ENCODE results near the gene HDDC2. TPM values are rescaled to one million over a fixed set of nuclear protein-coding genes. Genes with fewer than 3 reads are reported as not detected.
A peak's percentile ranks its signal among the peaks of the same experiment; 100 is the strongest.

HDDC2 gene
- total RNA-seq, 3 donors from 2014 or later (not counting 1 experiment from before 2014, with no cell fraction given) = 53.5 to 87.5 (median 57.3) TPM

DNA sequence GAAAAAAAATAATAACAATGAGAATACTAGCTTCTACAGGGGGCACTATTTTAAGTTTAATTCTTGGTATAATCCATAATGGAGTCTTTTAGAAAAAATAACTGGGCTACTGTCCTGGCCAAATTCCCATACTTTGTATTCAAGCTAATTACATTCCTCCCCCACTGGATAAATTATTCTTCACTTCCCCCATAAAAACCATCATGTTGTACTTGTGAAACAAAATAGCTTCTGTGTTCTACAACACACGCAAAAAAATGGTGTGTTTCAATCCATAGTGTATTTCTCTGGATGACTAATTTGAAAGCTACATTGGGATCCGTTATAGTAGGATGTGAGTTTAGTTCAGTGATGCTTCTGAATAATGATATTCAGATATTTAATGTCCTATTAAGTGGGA, 21.6 kb upstream of the HDDC2 start:
- intact Hi-C loops (cut with micrococcal nuclease) = no loop called here
- TF ChIP-seq, protein P1, sequence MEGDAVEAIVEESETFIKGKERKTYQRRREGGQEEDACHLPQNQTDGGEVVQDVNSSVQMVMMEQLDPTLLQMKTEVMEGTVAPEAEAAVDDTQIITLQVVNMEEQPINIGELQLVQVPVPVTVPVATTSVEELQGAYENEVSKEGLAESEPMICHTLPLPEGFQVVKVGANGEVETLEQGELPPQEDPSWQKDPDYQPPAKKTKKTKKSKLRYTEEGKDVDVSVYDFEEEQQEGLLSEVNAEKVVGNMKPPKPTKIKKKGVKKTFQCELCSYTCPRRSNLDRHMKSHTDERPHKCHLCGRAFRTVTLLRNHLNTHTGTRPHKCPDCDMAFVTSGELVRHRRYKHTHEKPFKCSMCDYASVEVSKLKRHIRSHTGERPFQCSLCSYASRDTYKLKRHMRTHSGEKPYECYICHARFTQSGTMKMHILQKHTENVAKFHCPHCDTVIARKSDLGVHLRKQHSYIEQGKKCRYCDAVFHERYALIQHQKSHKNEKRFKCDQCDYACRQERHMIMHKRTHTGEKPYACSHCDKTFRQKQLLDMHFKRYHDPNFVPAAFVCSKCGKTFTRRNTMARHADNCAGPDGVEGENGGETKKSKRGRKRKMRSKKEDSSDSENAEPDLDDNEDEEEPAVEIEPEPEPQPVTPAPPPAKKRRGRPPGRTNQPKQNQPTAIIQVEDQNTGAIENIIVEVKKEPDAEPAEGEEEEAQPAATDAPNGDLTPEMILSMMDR (IDR thresholded peaks at IDR 0.05) = no peak
- DNase-seq (no peak), ATAC-seq (no peak)
- Mint-ChIP-seq H3K27me3 (ENCODE audit: low read depth in 2 of 2) (peaks cover 18 to 33% of the 10 kb centered on the region in 2 donors), H3K9me3 (no peaks in the 10 kb centered on the region), H3K4me3 (no peak overlapping the region), H3K4me1 (no peaks in the 10 kb centered on the region), H3K27ac (no peak overlapping the region), H3K36me3 (no peaks in the 10 kb centered on the region)
- H3K36me3 ChIP-seq (ENCODE audit: control insufficient read depth, insufficient read depth, low read length) = no peaks in the 10 kb centered on the region
- no peak overlapping the region for H3K27ac ChIP-seq (ENCODE audit: low read length)
- no peaks in the 10 kb centered on the region for H3K4me1 ChIP-seq (ENCODE audit: control insufficient read depth, insufficient read depth, low read length)
- no peak overlapping the region for H3K4me3 ChIP-seq (ENCODE audit: low read length)
- 86% methylated on average over 2 of the region's 2 CpGs for WGBS (ENCODE audit: insufficient coverage)
- H3K27me3 ChIP-seq (ENCODE audit: control insufficient read depth, insufficient read depth, low read length) = peaks cover 2% of the 10 kb centered on the region
- H3K9me3 ChIP-seq (ENCODE audit: control insufficient read depth, insufficient read depth, low read length) = no peaks in the 10 kb centered on the region

DNA sequence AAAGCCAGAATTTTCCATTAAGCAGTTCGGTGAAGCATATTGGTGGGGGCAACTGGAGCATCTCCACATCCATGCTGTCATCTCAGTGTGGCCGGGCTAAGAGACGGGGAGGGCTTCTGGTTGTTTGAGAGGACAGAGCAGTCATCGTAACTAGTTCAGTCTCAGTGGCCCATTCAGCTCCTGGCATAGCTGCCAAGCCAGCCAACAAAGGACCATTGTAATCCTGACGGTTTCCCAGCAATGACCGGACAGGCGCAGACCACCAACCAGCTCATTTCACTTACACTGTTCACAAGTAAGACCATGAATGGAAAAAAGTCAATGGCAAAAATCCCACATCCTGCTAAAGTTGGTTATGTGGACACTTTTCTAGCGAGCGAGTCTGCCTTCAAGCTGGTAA, 14.9 kb upstream of the HDDC2 start:
- TF ChIP-seq, protein P1 (IDR thresholded peaks at IDR 0.05) = no peak
- intact Hi-C loops (cut with micrococcal nuclease) = no loop called here
- Mint-ChIP-seq H3K4me3 (no peak overlapping the region), H3K9me3 (no peaks in the 10 kb centered on the region), H3K4me1 (no peaks in the 10 kb centered on the region), H3K27me3 (ENCODE audit: low read depth in 2 of 2) (peaks cover 10 to 20% of the 10 kb centered on the region in 2 donors), H3K27ac (no peak overlapping the region), H3K36me3 (no peaks in the 10 kb centered on the region)
- no peaks in the 10 kb centered on the region for H3K9me3 ChIP-seq (ENCODE audit: control insufficient read depth, insufficient read depth, low read length)
- 85% methylated on average over 9 of the region's 9 CpGs for WGBS (ENCODE audit: insufficient coverage)
- DNase-seq (no peak), ATAC-seq (no peak)
- H3K36me3 ChIP-seq (ENCODE audit: control insufficient read depth, insufficient read depth, low read length) = no peaks in the 10 kb centered on the region
- H3K27ac ChIP-seq (ENCODE audit: low read length) = no peak overlapping the region
- H3K4me3 ChIP-seq (ENCODE audit: low read length) = no peak overlapping the region
- H3K27me3 ChIP-seq (ENCODE audit: control insufficient read depth, insufficient read depth, low read length) = no peaks in the 10 kb centered on the region
- no peaks in the 10 kb centered on the region for H3K4me1 ChIP-seq (ENCODE audit: control insufficient read depth, insufficient read depth, low read length)

DNA sequence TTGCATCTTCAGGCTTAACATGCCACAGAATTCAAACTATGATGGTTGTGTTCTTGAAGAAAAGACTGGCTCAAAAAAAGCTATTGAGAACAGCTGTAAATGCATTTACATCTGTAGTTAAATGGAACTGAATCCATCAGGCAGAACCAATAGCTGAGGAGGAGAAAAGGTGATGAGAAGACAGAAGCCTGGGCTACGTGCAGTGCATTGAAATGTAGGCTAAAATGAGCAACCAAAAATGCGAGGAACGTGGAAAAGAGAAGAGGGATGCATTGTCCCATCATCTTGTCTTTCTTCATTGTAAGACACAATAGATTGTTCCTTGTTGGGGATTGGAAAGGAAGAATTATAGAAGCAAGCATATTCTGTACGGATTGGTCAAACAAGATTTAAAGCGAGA, 13.8 kb upstream of the HDDC2 start:
- 91% methylated on average over 3 of the region's 5 CpGs for WGBS (ENCODE audit: insufficient coverage)
- Mint-ChIP-seq H3K36me3 (no peaks in the 10 kb centered on the region), H3K27me3 (ENCODE audit: low read depth in 2 of 2) (peaks cover 10 to 20% of the 10 kb centered on the region in 2 donors), H3K4me3 (no peak overlapping the region), H3K9me3 (no peaks in the 10 kb centered on the region), H3K27ac (no peak overlapping the region), H3K4me1 (peaks cover 0 to 4% of the 10 kb centered on the region in 2 donors)
- Histone ChIP-seq H3K4me3 (ENCODE audit: low read length) (no peak overlapping the region), H3K4me1 (ENCODE audit: control insufficient read depth, insufficient read depth, low read length) (no peaks in the 10 kb centered on the region), H3K27me3 (ENCODE audit: control insufficient read depth, insufficient read depth, low read length) (no peaks in the 10 kb centered on the region), H3K27ac (ENCODE audit: low read length) (no peak overlapping the region), H3K9me3 (ENCODE audit: control insufficient read depth, insufficient read depth, low read length) (no peaks in the 10 kb centered on the region), H3K36me3 (ENCODE audit: control insufficient read depth, insufficient read depth, low read length) (no peaks in the 10 kb centered on the region)
- TF ChIP-seq, protein P1 (IDR thresholded peaks at IDR 0.05) = no peak
- intact Hi-C loops (cut with micrococcal nuclease) = no loop called here
- ATAC-seq (no peak), DNase-seq (no peak)

DNA sequence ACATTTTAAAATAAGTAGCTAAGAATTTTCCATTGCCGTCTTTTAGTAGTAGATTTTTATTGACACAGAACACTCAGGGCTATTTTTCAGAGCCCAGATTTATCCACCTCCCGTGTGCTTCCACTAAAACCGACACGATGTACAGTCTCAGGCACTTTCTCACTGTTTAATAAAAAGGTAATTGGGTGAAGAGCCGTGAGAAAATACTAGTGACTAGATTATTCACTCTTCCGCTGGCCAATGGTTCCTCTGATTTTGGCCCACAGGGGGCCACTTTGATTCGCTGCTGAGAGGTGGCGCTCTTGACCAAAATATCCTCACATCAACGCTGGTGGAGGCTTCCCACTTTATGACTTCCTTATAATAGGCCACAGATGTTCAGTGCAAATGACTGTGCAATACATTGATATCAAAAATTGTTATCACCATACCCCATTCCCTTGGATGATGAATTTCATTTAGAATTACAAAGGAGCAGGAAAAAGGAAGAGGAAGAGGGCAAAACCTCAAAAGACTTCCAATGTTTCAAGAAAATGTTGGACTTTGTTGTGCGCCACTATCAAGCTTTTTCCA, 12.3 kb upstream of the HDDC2 start:
- DNase-seq = peak in 1 of 2 donors; percentile 67
- H3K27ac Mint-ChIP-seq = no peak overlapping the region
- WGBS (ENCODE audit: insufficient coverage) = 27% methylated on average over 7 of the region's 10 CpGs

More for the DNA sequence above, 12.3 kb upstream of the HDDC2 start:
- H3K4me1 Mint-ChIP-seq = peaks cover 0 to 4% of the 10 kb centered on the region in 2 donors
- intact Hi-C loops (cut with micrococcal nuclease) = loop anchor here (5.0 kb wide), 1 partner anchor 643 kb away; the partner anchor contains the start of gene HINT3
- H3K4me3 ChIP-seq (ENCODE audit: low read length) = no peak overlapping the region
- no peak overlapping the region for H3K4me3 Mint-ChIP-seq
- no peaks in the 10 kb centered on the region for H3K9me3 ChIP-seq (ENCODE audit: control insufficient read depth, insufficient read depth, low read length)
- peaks cover 10 to 20% of the 10 kb centered on the region in 2 donors for H3K27me3 Mint-ChIP-seq (ENCODE audit: low read depth in 2 of 2)
- no peaks in the 10 kb centered on the region for H3K36me3 ChIP-seq (ENCODE audit: control insufficient read depth, insufficient read depth, low read length)
- H3K4me1 ChIP-seq (ENCODE audit: control insufficient read depth, insufficient read depth, low read length) = no peaks in the 10 kb centered on the region
- H3K36me3 Mint-ChIP-seq = no peaks in the 10 kb centered on the region
- H3K9me3 Mint-ChIP-seq = no peaks in the 10 kb centered on the region
- TF ChIP-seq, protein P1 (IDR thresholded peaks at IDR 0.05) = peak; percentile 50
- ATAC-seq = peak; percentile 59 to 68 (median 67)
- H3K27me3 ChIP-seq (ENCODE audit: control insufficient read depth, insufficient read depth, low read length) = no peaks in the 10 kb centered on the region
- no peak overlapping the region for H3K27ac ChIP-seq (ENCODE audit: low read length)
